ENCODE measurements around the gene TIMP2.

Gene TIMP2

DNA sequence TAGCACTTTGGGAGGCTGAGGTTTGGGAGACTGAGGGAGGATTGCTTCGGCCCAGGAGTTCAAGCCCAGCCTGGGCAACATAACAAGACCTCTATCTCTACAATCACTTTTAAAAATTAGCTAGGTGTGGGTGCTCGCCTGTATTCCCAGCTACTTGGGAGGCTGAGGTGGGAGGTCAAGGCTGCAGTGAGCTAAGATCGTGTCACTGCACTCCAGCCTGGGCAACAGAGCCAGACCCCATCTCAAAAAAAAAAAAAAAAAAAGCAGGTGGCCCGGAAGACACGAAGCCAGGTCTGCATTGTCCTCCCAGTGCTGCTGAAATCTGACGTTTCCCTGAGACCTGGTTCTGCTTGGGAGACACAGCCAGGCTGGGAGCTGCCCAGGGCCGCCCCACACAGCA, 18.8 kb upstream of the TIMP2 start:
- Histone ChIP-seq H3K9me3 (ENCODE audit: control insufficient read depth, insufficient read depth, low read depth, low read length) (no peaks in the 10 kb centered on the region), H3K4me1 (ENCODE audit: control insufficient read depth, insufficient read depth, low read length) (no peaks in the 10 kb centered on the region), H3K36me3 (ENCODE audit: control insufficient read depth, insufficient read depth, low read length) (no peaks in the 10 kb centered on the region), H3K27me3 (ENCODE audit: control insufficient read depth, insufficient read depth, low read length) (no peaks in the 10 kb centered on the region), H3K4me3 (ENCODE audit: low read depth, low read length) (no peak overlapping the region), H3K27ac (ENCODE audit: low read depth, low read length) (no peak overlapping the region), H3K9ac (ENCODE audit: low read length) (no peak overlapping the region)

DNA sequence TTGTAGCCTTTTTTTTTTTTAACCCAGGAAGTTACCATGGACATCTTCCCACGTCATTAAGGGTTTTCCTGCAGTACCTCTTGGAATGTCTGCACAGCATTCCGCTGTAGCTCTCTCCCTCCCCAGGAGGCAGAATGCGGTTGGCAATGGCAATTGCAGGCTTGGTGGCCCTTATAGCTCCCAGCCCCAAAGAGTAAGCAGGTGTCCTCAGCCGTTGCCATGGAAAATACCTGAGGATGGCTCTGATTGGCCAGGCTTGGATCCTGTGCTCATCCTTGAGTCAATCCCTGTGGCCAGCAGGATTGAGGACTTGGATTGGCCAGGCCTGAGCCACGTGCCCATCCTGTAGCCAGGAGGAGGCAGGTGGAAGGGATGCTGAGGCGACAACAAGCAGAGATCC, 15.5 kb upstream of the TIMP2 start:
- Histone ChIP-seq H3K4me1 (ENCODE audit: control insufficient read depth, insufficient read depth, low read length) (no peaks in the 10 kb centered on the region), H3K36me3 (ENCODE audit: control insufficient read depth, insufficient read depth, low read length) (no peaks in the 10 kb centered on the region), H3K27ac (ENCODE audit: low read depth, low read length) (no peak overlapping the region), H3K9ac (ENCODE audit: low read length) (no peak overlapping the region), H3K27me3 (ENCODE audit: control insufficient read depth, insufficient read depth, low read length) (no peaks in the 10 kb centered on the region), H3K9me3 (ENCODE audit: control insufficient read depth, insufficient read depth, low read depth, low read length) (no peaks in the 10 kb centered on the region), H3K4me3 (ENCODE audit: low read depth, low read length) (no peak overlapping the region)

GRCh38 chr17:78940258-78940657, 15.1 kb upstream of the TIMP2 start:
- Histone ChIP-seq H3K4me1 (ENCODE audit: control insufficient read depth, insufficient read depth, low read length) (no peaks in the 10 kb centered on the region), H3K9me3 (ENCODE audit: control insufficient read depth, insufficient read depth, low read depth, low read length) (no peaks in the 10 kb centered on the region), H3K4me3 (ENCODE audit: low read depth, low read length) (no peak overlapping the region), H3K9ac (ENCODE audit: low read length) (no peak overlapping the region), H3K27me3 (ENCODE audit: control insufficient read depth, insufficient read depth, low read length) (no peaks in the 10 kb centered on the region), H3K27ac (ENCODE audit: low read depth, low read length) (no peak overlapping the region), H3K36me3 (ENCODE audit: control insufficient read depth, insufficient read depth, low read length) (no peaks in the 10 kb centered on the region)

DNA sequence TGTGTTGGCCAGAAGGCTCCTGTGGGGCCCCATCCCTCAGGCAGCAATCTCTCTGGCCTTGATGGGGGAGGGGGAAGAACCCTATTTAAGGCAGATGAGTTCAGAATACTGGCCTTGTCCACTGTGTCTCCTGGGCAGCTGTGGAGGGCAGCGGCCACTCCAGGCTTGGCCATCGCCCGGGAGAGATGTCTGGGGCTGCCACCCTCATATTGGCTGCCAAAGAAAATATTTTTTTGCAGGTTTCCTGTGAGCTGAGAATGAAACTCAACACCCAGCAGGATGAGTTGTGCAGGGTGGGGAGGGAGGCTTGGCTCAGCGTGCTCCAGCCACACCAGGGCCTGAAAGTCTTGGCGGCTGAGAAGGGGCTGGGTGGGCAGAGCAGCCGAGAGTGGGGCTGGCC, 14.4 kb upstream of the TIMP2 start:
- Histone ChIP-seq H3K36me3 (ENCODE audit: control insufficient read depth, insufficient read depth, low read length) (no peaks in the 10 kb centered on the region), H3K9me3 (ENCODE audit: control insufficient read depth, insufficient read depth, low read depth, low read length) (no peaks in the 10 kb centered on the region), H3K4me1 (ENCODE audit: control insufficient read depth, insufficient read depth, low read length) (peaks cover under 1% of the 10 kb centered on the region), H3K4me3 (ENCODE audit: low read depth, low read length) (no peak overlapping the region), H3K27me3 (ENCODE audit: control insufficient read depth, insufficient read depth, low read length) (no peaks in the 10 kb centered on the region), H3K9ac (ENCODE audit: low read length) (no peak overlapping the region), H3K27ac (ENCODE audit: low read depth, low read length) (no peak overlapping the region)

DNA sequence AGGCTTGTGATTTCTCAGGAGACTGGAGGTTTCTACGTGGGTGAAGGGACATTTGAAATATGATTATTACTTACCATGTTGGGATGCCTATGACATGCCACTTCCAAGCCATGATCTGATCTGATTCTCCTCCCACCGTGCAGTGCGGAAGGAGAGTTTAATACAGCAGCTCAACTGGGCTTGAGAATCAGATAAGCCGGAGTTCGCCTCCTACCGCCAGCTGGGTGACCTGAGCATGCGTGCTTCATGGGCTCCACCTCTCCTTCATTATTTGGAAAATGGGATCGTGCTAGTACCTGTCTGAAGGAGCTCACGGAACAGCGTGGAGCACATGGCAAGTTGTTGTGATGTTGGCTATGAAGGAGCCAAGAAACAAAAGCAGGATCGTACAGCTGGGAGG, 12.4 kb upstream of the TIMP2 start:
- Histone ChIP-seq H3K4me1 (ENCODE audit: control insufficient read depth, insufficient read depth, low read length) (peaks cover 15% of the 10 kb centered on the region), H3K36me3 (ENCODE audit: control insufficient read depth, insufficient read depth, low read length) (no peaks in the 10 kb centered on the region), H3K9me3 (ENCODE audit: control insufficient read depth, insufficient read depth, low read depth, low read length) (no peaks in the 10 kb centered on the region), H3K27me3 (ENCODE audit: control insufficient read depth, insufficient read depth, low read length) (no peaks in the 10 kb centered on the region), H3K4me3 (ENCODE audit: low read depth, low read length) (no peak overlapping the region), H3K9ac (ENCODE audit: low read length) (no peak overlapping the region), H3K27ac (ENCODE audit: low read depth, low read length) (no peak overlapping the region)

DNA sequence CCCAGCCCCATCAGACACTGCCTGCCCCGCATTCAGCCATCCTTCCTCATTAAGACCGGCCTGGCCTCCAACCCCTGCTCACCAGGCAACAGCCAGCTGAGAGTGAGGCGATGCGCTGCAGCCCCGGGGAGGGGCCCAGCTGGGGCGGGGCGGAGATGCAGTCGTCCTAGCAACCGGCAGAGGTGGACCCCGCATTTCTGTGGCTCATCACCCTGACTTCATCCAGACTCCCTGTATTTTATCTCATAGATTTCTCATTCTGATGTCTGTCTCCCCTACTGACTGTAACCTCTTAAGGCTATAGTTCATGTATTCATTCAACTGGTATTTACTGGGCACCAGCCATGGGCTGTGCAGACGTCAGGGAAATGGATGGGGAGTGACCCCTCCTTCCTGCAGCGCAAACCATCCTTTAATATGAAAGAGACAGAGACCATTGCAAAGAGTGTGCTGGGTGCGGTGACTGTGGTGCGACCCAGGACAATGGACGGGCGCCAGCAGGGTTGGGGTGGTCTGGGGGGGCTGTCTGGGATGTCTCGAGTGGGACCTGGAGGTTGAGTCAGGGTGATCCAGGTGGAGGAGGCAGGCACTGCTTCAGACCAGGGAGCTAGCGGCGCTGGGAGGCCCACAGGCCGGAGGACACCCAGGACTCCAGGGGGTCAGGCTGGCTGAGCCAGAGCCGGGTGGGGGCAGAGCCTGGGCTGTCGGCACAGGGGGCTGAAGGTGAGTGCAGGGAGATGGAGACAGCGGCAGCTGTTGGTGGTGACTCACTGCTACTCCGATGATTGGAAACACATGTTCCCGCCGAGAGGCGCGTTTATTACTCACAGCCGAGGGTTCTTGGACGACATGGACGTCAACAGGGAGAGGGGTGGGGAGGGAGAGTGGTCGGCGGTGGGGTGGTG, 10.5 kb upstream of the TIMP2 start:
- no peaks in the 10 kb centered on the region for H3K9me3 ChIP-seq (ENCODE audit: control insufficient read depth, insufficient read depth, low read depth, low read length)
- H3K36me3 ChIP-seq (ENCODE audit: control insufficient read depth, insufficient read depth, low read length), result no peaks in the 10 kb centered on the region
- no peak overlapping the region for H3K4me3 ChIP-seq (ENCODE audit: low read depth, low read length)
- H3K27me3 ChIP-seq (ENCODE audit: control insufficient read depth, insufficient read depth, low read length), result no peaks in the 10 kb centered on the region
- H3K4me1 ChIP-seq (ENCODE audit: control insufficient read depth, insufficient read depth, low read length), result peaks cover 15% of the 10 kb centered on the region
- no peak overlapping the region for H3K9ac ChIP-seq (ENCODE audit: low read length)
- no peak overlapping the region for H3K27ac ChIP-seq (ENCODE audit: low read depth, low read length)

- Histone ChIP-seq H3K36me3 (ENCODE audit: control insufficient read depth, insufficient read depth, low read length) (no peaks in the 10 kb centered on the region), H3K4me1 (ENCODE audit: control insufficient read depth, insufficient read depth, low read length) (peaks cover 15% of the 10 kb centered on the region), H3K9ac (ENCODE audit: low read length) (no peak overlapping the region), H3K27me3 (ENCODE audit: control insufficient read depth, insufficient read depth, low read length) (no peaks in the 10 kb centered on the region), H3K4me3 (ENCODE audit: low read depth, low read length) (no peak overlapping the region), H3K27ac (ENCODE audit: low read depth, low read length) (no peak overlapping the region), H3K9me3 (ENCODE audit: control insufficient read depth, insufficient read depth, low read depth, low read length) (no peaks in the 10 kb centered on the region)
Observed at GRCh38 chr17:78934681-78935418, 9.7 kb upstream of the TIMP2 start.

- H3K27ac ChIP-seq (ENCODE audit: low read depth, low read length), result no peak overlapping the region
- no peaks in the 10 kb centered on the region for H3K36me3 ChIP-seq (ENCODE audit: control insufficient read depth, insufficient read depth, low read length)
- no peak overlapping the region for H3K4me3 ChIP-seq (ENCODE audit: low read depth, low read length)
- H3K9me3 ChIP-seq (ENCODE audit: control insufficient read depth, insufficient read depth, low read depth, low read length), result no peaks in the 10 kb centered on the region
- H3K27me3 ChIP-seq (ENCODE audit: control insufficient read depth, insufficient read depth, low read length), result no peaks in the 10 kb centered on the region
- H3K4me1 ChIP-seq (ENCODE audit: control insufficient read depth, insufficient read depth, low read length), result peaks cover 15% of the 10 kb centered on the region
- no peak overlapping the region for H3K9ac ChIP-seq (ENCODE audit: low read length)
Observed at GRCh38 chr17:78933959-78934568, 8.9 kb upstream of the TIMP2 start.

DNA sequence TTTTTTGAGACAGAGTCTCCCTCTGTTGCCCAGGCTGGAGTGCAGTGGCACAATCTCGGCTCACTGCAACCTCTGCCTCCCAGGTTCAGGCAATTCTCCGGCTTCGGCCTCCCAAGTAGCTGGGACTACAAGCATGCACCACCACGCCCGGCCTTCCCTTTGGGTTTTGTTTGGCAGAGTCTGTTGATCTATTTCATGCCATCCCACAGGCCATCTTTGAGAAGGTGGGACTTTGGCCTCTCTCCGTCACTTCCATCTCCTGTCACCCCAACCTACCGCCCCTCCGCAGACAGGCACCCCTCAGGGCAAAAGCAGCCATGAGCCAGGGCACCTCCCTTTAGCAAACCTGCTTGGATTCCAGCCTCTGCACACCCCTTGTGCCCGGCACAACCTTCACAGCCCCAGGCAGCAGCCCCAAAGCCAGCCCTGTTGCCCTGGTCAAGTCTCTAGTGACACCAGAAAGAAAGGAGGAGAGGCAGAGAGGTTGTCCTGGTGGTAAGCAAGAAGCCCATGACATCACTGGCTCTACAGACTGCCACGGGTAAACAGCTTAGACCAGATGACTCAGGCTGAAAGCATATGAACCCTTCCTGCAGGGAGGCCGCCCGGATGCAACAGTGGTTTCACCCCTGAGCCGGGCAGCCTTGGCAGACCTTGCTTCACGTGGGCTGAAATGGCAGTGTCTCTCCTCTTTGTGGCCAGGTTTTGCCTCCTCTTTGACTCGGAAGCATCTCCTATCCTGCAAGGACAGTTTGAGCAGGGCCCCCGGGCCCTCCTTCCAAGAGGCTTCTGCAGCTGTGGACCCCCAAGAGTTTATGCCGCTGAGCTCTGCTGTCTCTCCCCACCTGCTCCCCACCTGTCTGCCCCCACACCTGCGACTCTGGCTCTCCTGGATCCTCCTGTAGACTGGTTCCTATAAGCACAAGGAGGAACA, 8.1 kb upstream of the TIMP2 start:
- no peak overlapping the region for H3K9ac ChIP-seq (ENCODE audit: low read length)
- H3K36me3 ChIP-seq (ENCODE audit: control insufficient read depth, insufficient read depth, low read length), result no peaks in the 10 kb centered on the region
- H3K27me3 ChIP-seq (ENCODE audit: control insufficient read depth, insufficient read depth, low read length), result no peaks in the 10 kb centered on the region
- H3K9me3 ChIP-seq (ENCODE audit: control insufficient read depth, insufficient read depth, low read depth, low read length), result no peaks in the 10 kb centered on the region
- peaks cover 15% of the 10 kb centered on the region for H3K4me1 ChIP-seq (ENCODE audit: control insufficient read depth, insufficient read depth, low read length)
- H3K27ac ChIP-seq (ENCODE audit: low read depth, low read length), result no peak overlapping the region
- no peak overlapping the region for H3K4me3 ChIP-seq (ENCODE audit: low read depth, low read length)

- Histone ChIP-seq H3K36me3 (ENCODE audit: control insufficient read depth, insufficient read depth, low read length) (no peaks in the 10 kb centered on the region), H3K4me1 (ENCODE audit: control insufficient read depth, insufficient read depth, low read length) (peaks cover 23% of the 10 kb centered on the region), H3K9ac (ENCODE audit: low read length) (no peak overlapping the region), H3K27ac (ENCODE audit: low read depth, low read length) (no peak overlapping the region), H3K27me3 (ENCODE audit: control insufficient read depth, insufficient read depth, low read length) (no peaks in the 10 kb centered on the region), H3K9me3 (ENCODE audit: control insufficient read depth, insufficient read depth, low read depth, low read length) (no peaks in the 10 kb centered on the region), H3K4me3 (ENCODE audit: low read depth, low read length) (no peak overlapping the region)
Observed at GRCh38 chr17:78929908-78930775, 5.0 kb upstream of the TIMP2 start.
